ENCODE data around the gene LPP. TPM values are rescaled to one million over a fixed set of nuclear protein-coding genes. Genes with fewer than 3 reads are reported as not detected.

LPP gene
- total RNA-seq, 1 donor from 2014 or later: 93.9 TPM

DNA sequence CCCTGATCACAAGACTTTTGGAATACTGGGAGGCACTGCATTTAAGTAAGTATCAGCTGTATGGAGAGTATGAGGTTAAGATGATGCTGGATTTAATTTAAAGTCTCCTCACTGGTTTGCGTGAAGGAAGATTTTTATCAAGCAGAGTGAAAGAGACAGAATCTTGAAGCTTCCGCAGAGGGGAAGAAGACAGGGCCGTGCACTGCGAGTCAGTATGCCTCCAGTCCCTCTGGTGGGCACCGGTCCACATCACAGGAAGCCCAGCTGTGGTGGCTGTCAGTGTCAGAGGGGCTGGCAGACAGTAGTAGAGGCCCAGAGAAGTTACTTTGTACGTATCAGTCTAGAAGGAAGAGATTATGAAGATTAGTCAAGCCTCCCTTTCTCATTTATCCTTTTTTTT is 638.8 kb downstream of the LPP start:
- TF ChIP-seq, protein P1, sequence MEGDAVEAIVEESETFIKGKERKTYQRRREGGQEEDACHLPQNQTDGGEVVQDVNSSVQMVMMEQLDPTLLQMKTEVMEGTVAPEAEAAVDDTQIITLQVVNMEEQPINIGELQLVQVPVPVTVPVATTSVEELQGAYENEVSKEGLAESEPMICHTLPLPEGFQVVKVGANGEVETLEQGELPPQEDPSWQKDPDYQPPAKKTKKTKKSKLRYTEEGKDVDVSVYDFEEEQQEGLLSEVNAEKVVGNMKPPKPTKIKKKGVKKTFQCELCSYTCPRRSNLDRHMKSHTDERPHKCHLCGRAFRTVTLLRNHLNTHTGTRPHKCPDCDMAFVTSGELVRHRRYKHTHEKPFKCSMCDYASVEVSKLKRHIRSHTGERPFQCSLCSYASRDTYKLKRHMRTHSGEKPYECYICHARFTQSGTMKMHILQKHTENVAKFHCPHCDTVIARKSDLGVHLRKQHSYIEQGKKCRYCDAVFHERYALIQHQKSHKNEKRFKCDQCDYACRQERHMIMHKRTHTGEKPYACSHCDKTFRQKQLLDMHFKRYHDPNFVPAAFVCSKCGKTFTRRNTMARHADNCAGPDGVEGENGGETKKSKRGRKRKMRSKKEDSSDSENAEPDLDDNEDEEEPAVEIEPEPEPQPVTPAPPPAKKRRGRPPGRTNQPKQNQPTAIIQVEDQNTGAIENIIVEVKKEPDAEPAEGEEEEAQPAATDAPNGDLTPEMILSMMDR (conservative IDR thresholded peaks at IDR 0.05; ENCODE audit: low read depth, low read length): peak; percentile 16
- no peak for DNase-seq (ENCODE audit: low read depth)
- no peak overlapping the region for H3K4me3 ChIP-seq (ENCODE audit: low read depth, low read length)

DNA sequence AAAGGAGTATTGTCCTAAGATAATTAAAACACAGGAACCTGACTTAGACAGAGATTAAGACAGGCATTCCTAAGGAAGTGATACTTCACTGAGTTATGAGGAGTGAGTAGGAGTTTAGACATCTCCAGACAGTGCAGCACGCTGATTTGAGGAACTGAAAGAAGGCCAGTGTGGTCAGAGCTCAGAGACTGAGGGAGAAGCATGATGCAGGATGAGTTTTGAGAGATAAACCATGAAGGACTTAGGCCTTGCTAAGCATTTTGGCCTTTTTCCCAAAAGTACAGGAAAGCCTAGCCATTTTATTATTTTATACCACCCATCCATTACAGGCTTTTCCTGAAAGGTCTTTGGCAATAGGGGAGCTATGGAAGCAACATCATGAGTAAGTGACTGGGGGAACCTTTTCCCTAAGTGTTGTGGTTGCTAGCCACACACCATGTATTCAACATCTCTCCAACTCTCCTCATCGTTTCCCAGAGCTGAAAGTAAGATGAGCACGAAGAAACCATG is 642.2 kb downstream of the LPP start:
- TF ChIP-seq, protein P1 (conservative IDR thresholded peaks at IDR 0.05; ENCODE audit: low read depth, low read length): no peak
- H3K4me3 ChIP-seq (ENCODE audit: low read depth, low read length): no peak overlapping the region
- no peak for DNase-seq (ENCODE audit: low read depth)

DNA sequence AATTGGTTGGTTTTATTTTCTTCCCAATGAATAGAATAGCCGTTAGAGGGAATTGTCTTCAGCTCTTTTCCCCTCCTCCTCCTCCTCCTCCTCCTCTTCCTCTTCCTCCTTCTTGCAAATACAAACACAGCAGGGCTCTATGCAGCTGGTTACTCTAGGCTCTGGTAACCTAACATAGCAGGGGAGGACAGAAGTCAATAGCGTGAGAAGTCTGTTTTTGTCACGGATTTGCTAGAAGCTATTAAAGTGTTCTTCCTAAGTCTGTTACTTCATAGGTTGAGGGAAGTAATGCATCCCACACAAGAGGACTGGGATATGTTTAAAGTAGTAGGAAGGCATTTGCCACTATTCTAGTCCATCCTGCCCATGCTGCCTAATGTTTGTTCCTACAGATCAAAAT is 643.1 kb downstream of the LPP start:
- TF ChIP-seq, protein P1 (conservative IDR thresholded peaks at IDR 0.05; ENCODE audit: low read depth, low read length): no peak
- no peak for DNase-seq (ENCODE audit: low read depth)
- H3K4me3 ChIP-seq (ENCODE audit: low read depth, low read length): no peak overlapping the region

- no peak overlapping the region for H3K4me3 ChIP-seq (ENCODE audit: low read depth, low read length)
- TF ChIP-seq, protein P1 (conservative IDR thresholded peaks at IDR 0.05; ENCODE audit: low read depth, low read length): no peak
- DNase-seq (ENCODE audit: low read depth): no peak
These were observed 644.7 kb downstream of the LPP start for GRCh38 chr3:188798556-188799145.

DNA sequence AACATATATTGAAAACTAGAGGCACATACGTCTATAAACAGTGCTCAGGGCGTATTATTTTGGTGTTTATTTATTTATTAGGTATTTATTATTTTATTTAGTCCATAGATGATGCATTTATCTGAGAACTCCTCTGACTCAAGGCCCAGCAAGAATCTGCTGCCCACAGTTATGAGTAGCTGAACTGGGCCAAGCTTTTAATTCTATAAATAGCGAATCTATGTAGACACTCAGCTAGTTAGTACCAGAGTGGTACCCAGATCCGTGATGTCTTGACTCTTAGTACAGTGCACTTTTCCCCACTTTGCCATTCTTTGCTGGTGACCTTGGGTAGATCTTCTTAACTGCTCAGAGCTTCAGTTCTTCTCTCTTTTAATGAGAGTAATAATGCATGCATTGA is 647.4 kb downstream of the LPP start:
- no peak for DNase-seq (ENCODE audit: low read depth)
- H3K4me3 ChIP-seq (ENCODE audit: low read depth, low read length): no peak overlapping the region
- TF ChIP-seq, protein P1 (conservative IDR thresholded peaks at IDR 0.05; ENCODE audit: low read depth, low read length): no peak

GRCh38 chr3:188802645-188803044 is 648.7 kb downstream of the LPP start:
- TF ChIP-seq, protein P1 (conservative IDR thresholded peaks at IDR 0.05; ENCODE audit: low read depth, low read length): no peak
- DNase-seq (ENCODE audit: low read depth): no peak
- H3K4me3 ChIP-seq (ENCODE audit: low read depth, low read length): no peak overlapping the region

DNA sequence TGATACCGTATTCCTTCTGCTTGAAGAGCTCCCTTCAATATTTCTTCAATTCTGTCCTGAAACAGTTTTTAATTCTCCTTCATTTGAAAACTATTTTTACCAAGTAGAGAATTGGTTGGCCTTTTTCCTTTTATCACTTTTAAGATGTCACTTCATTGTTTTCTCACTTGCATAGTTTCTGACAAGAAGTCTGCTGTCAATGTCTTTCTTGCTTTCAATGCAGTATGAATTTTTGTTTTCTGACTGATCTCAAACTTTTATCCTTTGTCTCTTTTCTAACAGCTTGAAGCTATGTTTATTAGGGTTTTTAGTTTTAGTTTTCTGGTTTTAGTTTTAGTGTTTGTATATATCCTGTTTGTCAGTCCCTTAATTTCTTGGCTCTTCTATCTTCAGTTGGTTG is 653.0 kb downstream of the LPP start:
- no peak overlapping the region for H3K4me3 ChIP-seq (ENCODE audit: low read depth, low read length)
- TF ChIP-seq, protein P1 (conservative IDR thresholded peaks at IDR 0.05; ENCODE audit: low read depth, low read length): no peak
- no peak for DNase-seq (ENCODE audit: low read depth)
